ENCODE data around the gene GINS2.

- TF ChIP-seq CTCF (conservative IDR thresholded peaks at IDR 0.05 in 1 of 2, IDR thresholded peaks at IDR 0.05 in 1 of 2; ENCODE audit: low read depth in 1 of 2, low read length in 2 of 2) (no peak), EZH2 (IDR thresholded peaks at IDR 0.05; ENCODE audit: low read length, missing control alignments) (no peak)
These were observed 663 bp upstream of the GINS2 start for GRCh38 chr16:85689285-85689949.

Measured in fibroblast of lung (primary cell).